B cell (primary cell): ENCODE data around the gene MBD3. TPM values are rescaled to one million over a fixed set of nuclear protein-coding genes. Genes with fewer than 3 reads are reported as not detected.

Experiments
- ATAC-seq: fragments of 200-7000 bp; cut with Tn5 transposase; one replicate; pipeline ENCODE4 v1.10.0; 2021; ENCODE audit warnings: low read depth, mild to moderate bottlenecking, moderate number of reproducible peaks, moderate library complexity
- CTCF ChIA-PET: fragments of 350-600 bp; sonication (Branson Sonifier 250); formaldehyde crosslinking; loops from one replicate; lab custom pipeline; 2021; ENCODE audit warnings: antibody characterized with exemption, inconsistent platforms; lab: Charles Lee
- POLR2A ChIA-PET: fragments of 350-600 bp; sonication (Branson Sonifier 250); formaldehyde crosslinking; loops from one replicate; lab custom pipeline; 2021; ENCODE audit warnings: antibody characterized with exemption; lab: Charles Lee
- DNase-seq: peaks from one replicate; pipeline ENCODE4 v3.0.0; 2013
- H2AFZ ChIP-seq: 2 replicates; pipeline ENCODE4 v1.6.1; 2012; ENCODE audit warnings: mild to moderate bottlenecking, low read depth, low read length; ENCODE audit not compliant: insufficient read depth, poor library complexity, severe bottlenecking
- H3K27ac ChIP-seq, 2 donors: 1 replicate in 1 of 2; 2 replicates in 1 of 2; pipeline ENCODE4 v1.5.1; 2012 to 2013; ENCODE audit warnings: low read length in 2 of 2, mild to moderate bottlenecking in 2 of 2, moderate library complexity in 1 of 2
- H3K27me3 ChIP-seq, 4 experiments: fragments of 200-600 bp in 1 of 4; sonication (generic) in 1 of 4; replicated peaks in 1 of 4; 1 replicate in 2 of 4; 2 replicates in 2 of 4; pipeline versions ENCODE4 v1.6.1 to v1.7.0; 2013 to 2016; ENCODE audit warnings: low read length in 3 of 4, mild to moderate bottlenecking in 2 of 4, mixed read lengths in 1 of 4, moderate library complexity in 1 of 4; ENCODE audit not compliant: insufficient read depth in 4 of 4, control insufficient read depth in 3 of 4; ENCODE audit errors: control extremely low read depth in 1 of 4
- H3K36me3 ChIP-seq, 2 experiments: replicated peaks in 1 of 2; 1 replicate in 1 of 2; 2 replicates in 1 of 2; pipeline versions ENCODE4 v1.6.1 to v1.7.1; 2013; ENCODE audit warnings: low read length in 1 of 2; ENCODE audit not compliant: insufficient read depth in 2 of 2, control insufficient read depth in 1 of 2; ENCODE audit errors: control extremely low read depth in 1 of 2, extremely low read depth in 1 of 2
- H3K4me1 ChIP-seq, 2 donors: fragments of 200-600 bp in 1 of 2; sonication (generic) in 1 of 2; 1 replicate in 1 of 2; 2 replicates in 1 of 2; pipeline versions ENCODE4 v1.5.1 to v1.6.1; 2013 to 2017; ENCODE audit warnings: low read length in 2 of 2; ENCODE audit not compliant: control insufficient read depth in 2 of 2, insufficient read depth in 2 of 2
- H3K4me2 ChIP-seq: replicated peaks from 2 replicates; pipeline ENCODE3; 2012; ENCODE audit warnings: mild to moderate bottlenecking, low read depth, low read length; ENCODE audit not compliant: poor library complexity, severe bottlenecking
- H3K4me3 ChIP-seq, 5 experiments: fragments of 200-600 bp in 1 of 5; sonication (generic) in 1 of 5; 1 replicate in 3 of 5; 2 replicates in 2 of 5; pipeline versions ENCODE4 v1.5.1 to v1.7.0; 2011 to 2016; ENCODE audit warnings: low read length in 4 of 5, mild to moderate bottlenecking in 4 of 5, low read depth in 2 of 5, control low read depth in 1 of 5, moderate library complexity in 1 of 5; ENCODE audit not compliant: insufficient read depth in 1 of 5; ENCODE audit errors: control extremely low read depth in 1 of 5, extremely low read depth in 1 of 5
- H3K79me2 ChIP-seq: fragments of 200-600 bp; sonication (generic); one replicate; pipeline ENCODE4 v1.6.0; 2016; ENCODE audit warnings: low read length; ENCODE audit not compliant: control insufficient read depth, insufficient read depth
- H3K9ac ChIP-seq: fragments of 200-600 bp; sonication (generic); 2 replicates; pipeline ENCODE4 v1.6.1; 2017; ENCODE audit warnings: mild to moderate bottlenecking, low read length, moderate library complexity
- H3K9me3 ChIP-seq, 3 donors: one replicate each; pipeline versions ENCODE4 v1.6.1 to v1.7.1; 2013; ENCODE audit warnings: low read length in 2 of 3; ENCODE audit not compliant: control insufficient read depth in 2 of 3, insufficient read depth in 1 of 3; ENCODE audit errors: control extremely low read depth in 1 of 3
- H4K20me1 ChIP-seq: 2 replicates; pipeline ENCODE4 v1.6.0; 2012; ENCODE audit warnings: mild to moderate bottlenecking, low read length; ENCODE audit not compliant: insufficient read depth, control insufficient read depth, poor library complexity, severe bottlenecking
- H3K27ac Mint-ChIP-seq: one replicate; pipeline ENCODE4 v1.8.0; 2021; ENCODE audit warnings: mixed read lengths
- H3K27me3 Mint-ChIP-seq: one replicate; pipeline ENCODE4 v1.8.0; 2021; ENCODE audit warnings: mixed read lengths
- H3K4me1 Mint-ChIP-seq: one replicate; pipeline ENCODE4 v1.8.0; 2021; ENCODE audit warnings: mixed read lengths
- H3K4me3 Mint-ChIP-seq: one replicate; pipeline ENCODE4 v1.8.0; 2021; ENCODE audit warnings: mixed read lengths
- H3K9me3 Mint-ChIP-seq: one replicate; pipeline ENCODE4 v1.8.0; 2022; ENCODE audit warnings: mixed read lengths; ENCODE audit not compliant: insufficient read depth
- EZH2 ChIP-seq: IDR thresholded peaks from 2 replicates; pipeline ENCODE4 v1.6.1; 2012; ENCODE audit warnings: borderline replicate concordance, low read depth, mild to moderate bottlenecking, moderate library complexity, low read length; ENCODE audit not compliant: insufficient read depth, poor library complexity, severe bottlenecking
- WGBS: methylation state at CpG from one replicate; pipeline ENCODE4 v1.1.5; 2013; ENCODE audit warnings: missing lambda C conversion rate; ENCODE audit not compliant: insufficient coverage; 5-methylcytosine and 5-hydroxymethylcytosine counted together
- intact Hi-C: fragments of 100-400 bp; cut with micrococcal nuclease; formaldehyde crosslinking; loops from one replicate; pipeline ENCODE4 v1.10.0; 2022
- polyA plus RNA-seq: library from polyadenylated mRNA; depleted of rRNA; stranded (reverse); fragments of >200 nt; gene quantifications from 2 replicates; pipeline ENCODE4 v1.2.3, GENCODE V29; 2012
- total RNA-seq, 2 donors: library from RNA; stranded (reverse); fragments of 120-200 nt in 1 of 2; gene quantifications; 1 replicate in 1 of 2; 2 replicates in 1 of 2; pipeline versions ENCODE4 v1.2.3 to v1.2.4, GENCODE V29; 2013 to 2022
- TF ChIP-seq, protein P1 (sequence below): fragments of 200-600 bp; IDR thresholded peaks from one replicate; pipeline ENCODE4 v1.8.0; 2022; ENCODE audit warnings: antibody characterized with exemption, mild to moderate bottlenecking

The MBD3 gene
- total and polyA plus RNA-seq, 2 donors (not counting 1 experiment from before 2014, with no cell fraction given), result 48.1 to 84.6 TPM

DNA sequence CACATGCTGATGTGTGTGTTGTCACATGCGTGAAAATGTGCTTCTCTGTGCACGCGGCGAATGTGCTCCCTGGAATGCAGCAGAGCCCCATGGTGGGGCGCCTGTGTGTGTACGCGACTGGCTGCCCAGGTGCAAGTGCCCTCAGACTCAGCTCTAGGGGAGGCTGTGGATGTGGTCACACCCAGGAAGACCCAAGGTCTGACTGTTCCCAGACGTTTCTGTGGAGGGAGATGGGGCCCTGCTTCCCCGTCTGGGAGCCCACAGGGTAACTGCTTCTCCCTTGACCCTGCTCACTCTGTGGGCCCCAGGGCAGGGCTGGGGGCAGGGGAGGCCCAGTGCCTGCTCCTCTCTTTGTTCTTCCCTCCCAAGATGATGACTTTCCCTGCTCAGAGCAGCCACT is 20.5 kb upstream of the MBD3 start:
- H3K4me1 Mint-ChIP-seq, result peaks cover 38% of the 10 kb centered on the region
- DNase-seq, result no peak
- no peak for ATAC-seq

More for the DNA sequence above, 20.5 kb upstream of the MBD3 start:
- H4K20me1 ChIP-seq, result peaks cover 95% of the 10 kb centered on the region
- WGBS, result 83% methylated on average over 9 of the region's 9 CpGs
- H3K4me3 Mint-ChIP-seq, result no peak overlapping the region
- no peaks in the 10 kb centered on the region for H3K27me3 ChIP-seq
- no peaks in the 10 kb centered on the region for H3K9me3 ChIP-seq
- CTCF ChIA-PET, result no interaction called here
- H3K4me1 ChIP-seq, result peaks cover 33 to 45% of the 10 kb centered on the region in 2 donors
- H3K4me2 ChIP-seq, result no peak overlapping the region
- H3K36me3 ChIP-seq, result peaks cover 0 to 76% of the 10 kb centered on the region in 2 experiments
- POLR2A ChIA-PET, result interaction anchor here (0.6 to 1.0 kb wide), 2 partner anchors 16 to 20 kb away, joined by 4 read pairs; partner anchors contain the start of gene MBD3
- intact Hi-C loops, result no loop called here
- no peak overlapping the region for H2AFZ ChIP-seq
- no peak overlapping the region for H3K27ac ChIP-seq
- no peak overlapping the region for H3K4me3 ChIP-seq
- peaks cover 16% of the 10 kb centered on the region for H3K79me2 ChIP-seq
- H3K9ac ChIP-seq, result no peak overlapping the region
- no peaks in the 10 kb centered on the region for H3K27me3 Mint-ChIP-seq
- TF ChIP-seq EZH2, result no peak
- TF ChIP-seq, protein P1, sequence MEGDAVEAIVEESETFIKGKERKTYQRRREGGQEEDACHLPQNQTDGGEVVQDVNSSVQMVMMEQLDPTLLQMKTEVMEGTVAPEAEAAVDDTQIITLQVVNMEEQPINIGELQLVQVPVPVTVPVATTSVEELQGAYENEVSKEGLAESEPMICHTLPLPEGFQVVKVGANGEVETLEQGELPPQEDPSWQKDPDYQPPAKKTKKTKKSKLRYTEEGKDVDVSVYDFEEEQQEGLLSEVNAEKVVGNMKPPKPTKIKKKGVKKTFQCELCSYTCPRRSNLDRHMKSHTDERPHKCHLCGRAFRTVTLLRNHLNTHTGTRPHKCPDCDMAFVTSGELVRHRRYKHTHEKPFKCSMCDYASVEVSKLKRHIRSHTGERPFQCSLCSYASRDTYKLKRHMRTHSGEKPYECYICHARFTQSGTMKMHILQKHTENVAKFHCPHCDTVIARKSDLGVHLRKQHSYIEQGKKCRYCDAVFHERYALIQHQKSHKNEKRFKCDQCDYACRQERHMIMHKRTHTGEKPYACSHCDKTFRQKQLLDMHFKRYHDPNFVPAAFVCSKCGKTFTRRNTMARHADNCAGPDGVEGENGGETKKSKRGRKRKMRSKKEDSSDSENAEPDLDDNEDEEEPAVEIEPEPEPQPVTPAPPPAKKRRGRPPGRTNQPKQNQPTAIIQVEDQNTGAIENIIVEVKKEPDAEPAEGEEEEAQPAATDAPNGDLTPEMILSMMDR, result no peak
- peak overlapping the region; percentile 20 for H3K27ac Mint-ChIP-seq
- H3K9me3 Mint-ChIP-seq, result no peaks in the 10 kb centered on the region
